NCI-H128 (cell line): ENCODE data around the gene AFF3.
"Not testable (repeated sequence)": the region's sequence is repeated elsewhere in the genome, so short reads cannot be mapped to it uniquely, and the experiment has no call there.

Experiments used
- DNase-seq: peaks from one replicate; lab custom pipeline; 2025; ENCODE audit not compliant: unreplicated experiment; lab: John Stamatoyannopoulos, UW

Gene AFF3

DNA sequence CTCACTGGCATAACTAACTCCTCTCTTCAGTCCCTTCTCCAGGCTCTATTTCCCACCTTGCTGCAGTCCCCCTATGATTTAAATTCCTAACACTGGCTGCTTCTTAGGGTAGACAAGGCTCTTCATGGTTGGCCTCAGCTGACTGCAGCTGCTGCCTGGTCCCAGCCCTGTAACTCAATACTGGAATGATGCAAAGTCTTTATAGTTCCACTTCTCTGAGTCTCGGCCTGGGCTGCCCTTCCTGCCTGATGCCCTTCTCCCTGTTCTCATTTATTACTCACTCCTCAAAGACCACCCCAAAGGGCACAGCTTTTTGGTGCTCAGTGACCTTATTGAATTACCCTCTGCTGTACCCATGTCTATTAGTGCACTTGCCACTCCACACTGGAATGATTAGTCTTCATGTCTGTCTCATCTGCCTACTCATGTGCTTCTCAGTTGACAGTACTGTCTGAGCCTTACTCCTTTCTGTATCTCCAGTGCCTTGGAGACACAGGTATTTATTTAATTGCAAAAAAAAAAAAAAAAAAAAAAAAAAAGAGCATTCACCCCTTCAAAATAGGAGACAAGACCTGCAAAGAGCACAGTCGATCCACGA, 453.1 kb downstream of the AFF3 start:
- DNase-seq: no peak

DNA sequence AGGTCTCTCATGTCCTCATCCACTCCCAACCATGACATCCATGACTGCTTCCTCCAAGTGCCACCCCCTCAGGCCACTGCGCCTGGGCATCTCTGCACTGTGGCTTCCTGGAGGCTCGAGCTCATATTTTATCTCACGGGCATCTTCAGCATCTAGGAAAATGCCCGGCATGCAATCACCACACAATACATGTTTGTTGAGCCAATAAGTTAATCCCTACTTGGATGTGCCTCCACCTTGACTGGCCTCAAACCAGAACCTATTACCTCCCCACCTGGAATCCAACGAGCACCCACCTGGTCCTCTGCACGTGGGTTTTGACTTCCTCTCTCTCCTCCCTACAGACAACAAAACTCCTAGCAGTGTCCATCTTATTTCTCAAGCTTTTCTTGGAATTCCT, 453.7 kb downstream of the AFF3 start:
- no peak for DNase-seq

DNA sequence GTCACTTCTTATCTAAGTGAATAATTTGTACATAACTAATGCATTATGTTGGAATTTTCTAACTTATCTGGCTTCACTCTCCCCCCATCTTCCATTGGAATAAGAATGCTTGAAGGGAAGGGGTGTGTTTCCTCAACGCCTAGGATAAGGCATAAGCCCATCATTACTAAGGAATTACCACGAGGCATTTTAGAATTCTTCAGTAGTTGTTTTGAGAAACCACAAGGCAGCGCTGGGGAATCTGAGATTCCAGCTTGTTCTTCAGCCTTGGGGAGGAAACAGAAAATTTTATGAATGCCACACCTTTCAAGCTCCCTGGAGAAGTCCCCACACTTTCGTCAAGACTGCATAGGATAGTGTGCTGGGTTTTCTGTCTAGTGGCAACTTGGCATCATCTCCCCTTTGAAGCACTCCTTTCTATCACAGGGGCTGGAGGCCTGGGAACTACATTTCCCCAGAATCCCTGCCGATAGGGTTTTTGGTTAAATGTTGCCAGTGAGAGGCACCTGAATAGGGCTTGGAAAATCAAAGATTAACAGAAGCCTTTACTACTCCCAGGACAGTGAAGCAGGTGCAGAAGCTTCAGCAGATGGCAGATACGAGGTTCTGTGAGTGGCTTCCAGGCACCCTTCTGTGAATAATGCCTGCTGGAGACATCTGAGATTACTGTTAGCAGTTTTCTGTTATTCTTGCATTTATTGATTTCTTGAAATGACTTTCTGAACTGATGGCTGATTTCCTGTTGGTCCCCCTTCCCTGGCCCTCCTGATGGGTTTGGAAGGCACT, 459.9 kb downstream of the AFF3 start:
- DNase-seq: no peak

DNA sequence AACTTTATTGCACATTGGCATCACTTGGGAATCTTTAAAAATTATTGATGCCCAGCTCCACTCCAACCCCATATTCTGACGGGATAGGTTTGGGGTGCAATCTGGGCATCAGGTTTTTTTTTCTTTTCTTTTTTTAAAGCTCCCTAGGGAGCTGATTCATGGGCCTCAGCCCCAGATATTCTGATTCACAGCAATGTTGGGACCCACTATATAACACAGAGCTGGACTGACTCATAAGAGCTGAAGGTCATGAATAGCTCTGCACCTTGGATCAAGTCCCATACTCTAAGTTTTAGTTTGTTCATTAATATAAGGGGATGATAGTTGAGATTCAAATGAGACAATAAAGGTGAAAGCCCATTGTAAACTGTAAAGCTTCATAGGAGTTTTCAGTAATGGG, 461.4 kb downstream of the AFF3 start:
- DNase-seq: no peak

DNA sequence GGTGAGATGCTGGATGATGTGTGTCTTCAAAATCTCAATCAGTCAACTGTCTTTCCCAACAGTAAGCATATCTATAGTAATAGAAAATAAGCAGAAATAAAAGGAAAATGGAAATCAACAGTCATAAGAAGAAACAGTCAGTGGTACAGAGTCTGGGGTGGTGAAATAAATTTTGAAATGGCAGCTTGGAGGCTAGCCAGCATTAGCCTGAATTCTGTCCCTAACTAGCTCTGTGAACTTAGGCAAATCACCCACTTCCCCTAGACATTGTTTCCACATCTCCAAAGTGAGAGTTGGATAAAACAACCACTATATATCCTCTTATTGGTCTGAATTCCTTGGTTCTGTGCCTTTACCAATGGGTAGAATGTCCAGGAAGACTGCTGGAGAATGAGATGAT, 462.9 kb downstream of the AFF3 start:
- no peak for DNase-seq

DNA sequence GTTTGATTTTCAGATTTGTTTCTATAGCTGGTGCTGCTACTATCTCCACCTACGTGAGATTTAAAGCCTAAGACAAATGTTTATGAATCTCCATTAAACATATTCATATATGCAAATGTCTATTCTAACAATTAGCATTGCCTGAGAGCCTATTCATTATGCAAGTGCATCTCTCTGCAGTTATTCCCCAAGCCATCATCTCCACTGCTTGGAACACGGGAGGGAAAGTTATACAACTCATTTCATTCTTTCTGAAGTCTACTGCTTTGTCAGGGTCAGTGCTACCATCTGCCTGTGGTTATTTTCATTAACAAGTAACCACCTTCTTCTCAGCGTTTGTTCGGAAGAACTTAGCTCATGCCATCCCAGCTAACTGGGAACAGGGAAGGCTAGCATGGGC, 463.8 kb downstream of the AFF3 start:
- no peak for DNase-seq

DNA sequence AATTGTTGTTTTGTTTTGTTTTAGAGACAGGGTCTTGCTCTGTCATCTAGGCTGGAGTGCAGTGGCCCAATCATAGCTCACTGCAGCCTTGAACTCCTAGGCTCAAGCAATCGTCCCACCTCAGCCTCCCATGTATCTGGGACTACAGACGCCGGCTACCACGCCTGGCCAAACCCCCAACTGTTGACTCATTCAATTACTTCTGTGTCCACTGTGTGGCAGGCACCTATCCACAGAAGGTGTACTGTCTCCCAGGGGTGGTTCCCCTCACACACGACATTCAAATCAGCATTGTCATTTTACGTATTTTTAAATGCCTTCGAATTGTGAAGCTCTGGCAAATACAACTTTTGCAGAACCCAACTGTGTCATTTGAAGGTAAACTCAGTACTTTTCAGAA, 464.6 kb downstream of the AFF3 start:
- DNase-seq: no peak

DNA sequence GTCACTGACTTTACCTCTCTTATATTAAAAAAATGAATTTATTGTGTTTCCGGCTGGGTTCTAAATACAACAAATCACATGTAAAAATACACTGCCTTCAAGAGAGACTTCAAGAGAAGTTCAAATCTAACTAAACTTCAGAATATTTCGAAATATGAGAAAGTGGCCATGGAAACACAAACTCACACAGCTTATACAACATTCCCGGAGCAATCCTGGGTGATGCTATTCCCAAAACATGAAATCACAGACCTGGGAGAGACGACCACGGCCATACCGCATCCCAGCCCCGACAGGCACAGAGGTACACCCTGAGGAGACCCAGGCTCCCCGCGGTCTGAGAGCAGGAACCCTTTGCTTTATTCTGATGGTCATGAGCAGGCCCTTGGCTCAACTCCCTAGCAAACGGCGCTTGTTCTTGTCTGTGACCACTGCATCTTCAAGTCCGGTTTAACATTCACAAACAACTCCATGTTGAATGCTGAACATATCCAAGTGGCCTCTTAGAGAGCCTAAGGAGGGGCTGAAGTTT, 467.2 kb downstream of the AFF3 start:
- no peak for DNase-seq

DNA sequence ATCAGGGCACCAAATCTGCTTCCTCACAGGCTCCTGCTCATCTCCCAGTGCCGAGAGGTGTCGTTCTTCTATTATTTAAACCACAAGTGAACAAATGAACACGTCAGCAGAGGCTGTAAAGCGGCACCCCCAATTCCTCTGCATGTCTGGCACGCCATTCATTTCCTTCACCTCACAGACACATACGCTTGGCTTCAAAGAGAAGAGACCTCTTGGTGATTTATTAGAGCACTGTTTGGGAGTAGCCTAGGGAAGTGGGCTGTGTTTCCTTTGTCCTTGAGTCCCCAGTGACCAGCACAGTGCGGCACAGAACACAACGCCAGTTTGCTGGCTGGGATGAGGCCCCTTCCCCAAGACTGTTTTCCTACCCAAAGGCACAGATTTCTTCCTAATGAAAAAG, 468.3 kb downstream of the AFF3 start:
- no peak for DNase-seq

DNA sequence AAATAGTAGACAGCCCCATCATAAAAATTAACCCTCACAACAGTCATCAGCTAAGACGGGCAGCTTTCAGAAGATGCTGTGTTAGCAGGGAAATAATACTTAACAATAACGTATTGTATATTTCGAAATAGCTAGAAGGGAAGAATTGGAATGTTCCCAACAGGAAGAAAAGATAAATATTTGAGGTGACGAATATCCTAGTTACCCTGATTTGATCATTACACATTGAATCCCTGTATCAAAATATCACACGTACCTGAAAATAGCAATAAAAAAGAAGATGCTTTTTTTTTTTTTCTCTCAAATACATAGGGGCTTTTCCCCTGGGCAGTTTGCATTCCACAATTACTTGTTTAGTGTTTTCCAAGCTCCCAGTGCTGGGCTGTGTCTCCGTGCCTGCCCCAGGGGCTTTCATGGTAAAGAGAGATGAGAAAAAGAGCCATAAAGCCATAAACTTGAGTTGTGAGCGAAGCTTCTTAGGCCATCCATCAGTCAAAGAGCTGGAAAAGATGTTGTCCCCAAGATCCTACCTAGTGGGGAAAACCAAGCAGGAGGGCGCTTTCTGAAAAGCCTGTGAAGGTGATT, 469.5 kb downstream of the AFF3 start:
- no peak for DNase-seq

DNA sequence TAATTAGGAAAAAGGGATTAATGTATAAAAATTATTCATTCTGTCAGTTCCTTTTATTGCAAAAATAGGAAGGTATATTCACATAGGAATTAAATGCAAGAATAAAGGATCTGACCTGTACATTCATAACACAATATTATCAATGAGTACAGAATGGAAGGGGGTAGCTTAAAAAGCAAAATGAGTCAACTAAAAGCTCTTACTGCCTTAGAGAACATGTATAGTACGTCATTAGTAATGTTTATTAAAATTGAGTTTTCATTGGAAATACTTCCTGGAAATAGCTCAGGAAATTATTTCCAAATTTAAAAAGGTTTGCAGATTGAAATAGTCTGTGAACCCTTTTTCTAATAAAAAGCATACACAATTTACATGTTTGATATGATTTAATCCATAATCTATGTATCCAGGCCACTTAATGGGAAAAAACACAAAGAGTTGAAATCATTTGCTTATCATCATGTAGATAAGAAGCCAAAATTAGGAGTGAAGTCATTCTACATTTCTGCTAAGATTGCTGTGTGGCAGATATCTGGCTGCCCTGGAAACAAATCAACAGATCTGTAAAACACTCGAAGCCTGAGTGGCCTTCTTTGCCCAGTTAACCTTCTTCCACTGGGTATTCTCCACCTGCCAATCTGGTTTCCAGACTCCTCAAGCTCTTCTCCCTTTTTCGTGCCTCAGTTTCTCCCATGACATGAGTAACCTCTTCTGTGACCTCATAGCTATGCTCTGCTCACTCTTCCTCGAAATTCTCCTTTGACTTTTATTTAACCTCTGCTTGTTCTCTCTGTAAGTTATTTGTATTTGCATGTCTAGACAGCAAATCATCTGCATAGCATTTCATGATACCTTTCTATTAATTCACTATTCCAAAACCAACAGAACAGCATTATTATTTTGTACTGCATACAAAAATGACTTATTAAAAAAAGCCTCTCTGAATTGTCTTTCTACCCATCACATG, 471.3 kb downstream of the AFF3 start:
- DNase-seq: no peak

DNA sequence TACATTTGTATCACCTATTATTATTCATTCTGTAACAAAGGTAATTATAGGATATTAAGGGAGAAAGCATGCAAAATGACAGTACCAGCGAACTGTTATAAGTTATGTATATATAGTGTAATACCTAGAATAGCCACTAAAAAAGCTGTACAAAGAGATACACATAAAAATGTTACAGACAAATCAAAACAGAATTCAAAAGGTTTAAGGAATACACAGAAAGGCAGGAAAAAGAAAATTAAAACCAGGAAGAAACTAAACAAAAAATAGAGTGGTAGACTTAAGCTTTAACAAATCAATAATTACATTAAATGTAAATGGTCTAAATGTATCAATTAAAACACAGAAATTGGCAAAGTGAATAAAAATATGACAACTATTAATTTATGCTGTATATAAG, 476.1 kb downstream of the AFF3 start:
- no peak for DNase-seq

DNA sequence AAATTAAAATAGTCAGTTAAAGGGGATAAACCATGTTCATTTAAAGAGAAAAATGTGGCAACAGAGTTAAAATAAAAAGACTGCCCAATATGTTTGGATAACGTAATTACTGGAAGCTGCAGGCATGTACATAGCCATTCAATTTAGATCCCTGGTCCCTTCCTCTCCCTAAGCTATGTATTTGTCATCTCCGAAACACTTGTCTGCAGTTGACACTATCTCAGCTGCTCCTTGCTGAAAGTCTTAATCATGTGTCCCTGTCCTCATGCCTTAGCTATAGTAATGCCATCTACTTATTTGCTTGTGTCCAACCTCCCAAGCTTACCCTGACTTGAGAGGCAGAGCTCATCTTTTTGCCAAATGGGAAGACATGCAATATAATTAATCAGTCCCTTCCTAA, 478.7 kb downstream of the AFF3 start:
- DNase-seq: no peak

DNA sequence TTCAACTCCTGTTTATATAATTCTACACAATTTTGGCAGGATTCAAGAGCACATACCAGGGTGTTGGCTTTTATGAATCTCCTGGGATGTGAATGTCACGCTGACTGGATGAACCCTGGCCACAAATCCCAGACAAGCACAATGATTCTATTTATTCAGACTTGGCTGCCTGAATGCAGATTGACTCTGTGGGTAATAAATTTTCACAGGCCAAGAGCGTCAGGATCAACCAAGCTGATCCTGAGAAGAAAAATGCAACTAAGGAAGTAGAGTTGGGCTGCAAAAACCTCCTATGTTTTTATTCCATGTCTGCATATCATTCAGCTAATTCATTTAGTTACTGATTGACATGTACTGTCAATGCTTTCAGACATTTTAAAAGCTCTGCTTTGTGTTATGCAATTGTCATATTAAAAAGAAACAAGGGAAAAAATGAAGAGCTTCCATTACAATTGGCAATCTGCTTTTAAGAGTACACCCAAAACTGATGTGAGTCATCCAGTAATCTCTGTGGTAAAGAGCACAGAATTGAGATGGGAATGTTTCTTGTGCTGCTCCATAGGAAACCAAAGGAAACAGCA, 479.5 kb downstream of the AFF3 start:
- DNase-seq: no peak

DNA sequence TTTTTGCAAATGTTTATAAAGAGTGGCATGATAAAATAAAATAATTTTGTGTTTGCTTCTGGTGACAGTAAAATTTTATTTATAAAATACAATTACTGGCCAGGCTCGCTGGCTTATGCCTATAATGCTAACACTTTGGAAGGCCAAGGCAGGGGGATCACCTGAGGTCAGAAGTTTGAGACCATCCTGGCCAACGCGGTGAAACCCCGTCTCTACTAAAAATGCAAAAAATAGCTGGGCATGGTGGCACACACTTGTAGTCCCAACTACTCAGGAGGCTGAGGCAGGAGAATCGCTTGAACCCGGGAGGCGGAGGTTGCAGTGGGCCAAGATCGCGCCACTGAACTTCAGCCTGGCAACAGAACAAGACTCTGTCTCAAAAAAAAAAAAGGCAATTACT, 480.6 kb downstream of the AFF3 start:
- DNase-seq: not testable (repeated sequence)

DNA sequence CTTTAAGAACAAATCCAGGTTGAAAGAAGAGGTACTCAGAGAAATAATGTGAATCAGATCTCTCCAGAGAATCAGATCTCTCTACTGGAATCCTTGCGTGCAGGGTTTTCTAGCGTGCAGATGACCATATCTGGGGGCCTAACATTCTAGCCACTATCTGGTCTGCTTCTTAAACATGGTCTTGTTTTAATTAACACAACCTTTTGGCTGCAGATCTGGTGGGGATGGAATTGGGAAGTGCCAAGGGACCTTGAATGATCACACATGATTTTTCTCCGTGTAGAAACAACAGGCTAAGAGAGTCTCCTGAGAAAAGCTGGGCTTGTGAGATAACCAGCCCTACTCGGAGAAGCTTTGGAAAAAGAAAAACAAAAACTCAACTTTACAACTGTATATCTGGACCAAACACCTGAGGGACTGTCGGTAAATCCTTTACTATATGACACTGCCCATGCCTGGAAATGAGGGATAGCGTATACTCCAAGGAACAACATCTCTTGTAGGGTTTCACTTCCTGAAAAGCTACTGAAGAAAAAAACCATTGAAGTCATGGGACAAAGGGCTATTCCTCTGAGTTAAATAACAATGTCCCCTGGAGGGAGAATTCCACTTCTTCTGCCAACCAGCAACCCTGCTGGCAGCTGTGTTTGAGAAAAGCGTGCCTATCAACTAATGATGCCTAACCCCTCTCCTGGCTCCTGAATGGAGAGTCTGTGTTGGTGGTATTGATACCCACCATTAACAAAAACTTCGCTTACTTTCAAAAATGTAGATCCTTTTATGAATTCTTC, 481.6 kb downstream of the AFF3 start:
- no peak for DNase-seq

DNA sequence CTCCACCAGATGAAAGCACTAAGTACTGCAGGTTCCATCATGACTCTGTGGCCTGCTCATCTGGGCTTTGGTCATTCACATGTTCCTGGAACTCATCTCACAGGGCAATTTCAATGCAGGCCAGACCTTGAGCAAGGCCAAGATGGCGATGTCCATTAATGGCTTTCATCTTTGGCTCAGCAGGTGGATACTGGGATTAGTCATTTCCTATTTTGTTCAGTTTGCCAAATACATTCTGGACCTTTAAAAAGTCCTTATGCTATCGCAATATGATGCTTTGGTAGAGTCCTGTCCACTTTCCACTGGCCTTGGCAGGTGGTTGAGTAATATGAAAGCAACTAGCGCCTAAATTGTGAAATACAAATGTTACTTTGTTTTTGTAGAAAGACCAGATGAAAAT, 482.5 kb downstream of the AFF3 start:
- no peak for DNase-seq

DNA sequence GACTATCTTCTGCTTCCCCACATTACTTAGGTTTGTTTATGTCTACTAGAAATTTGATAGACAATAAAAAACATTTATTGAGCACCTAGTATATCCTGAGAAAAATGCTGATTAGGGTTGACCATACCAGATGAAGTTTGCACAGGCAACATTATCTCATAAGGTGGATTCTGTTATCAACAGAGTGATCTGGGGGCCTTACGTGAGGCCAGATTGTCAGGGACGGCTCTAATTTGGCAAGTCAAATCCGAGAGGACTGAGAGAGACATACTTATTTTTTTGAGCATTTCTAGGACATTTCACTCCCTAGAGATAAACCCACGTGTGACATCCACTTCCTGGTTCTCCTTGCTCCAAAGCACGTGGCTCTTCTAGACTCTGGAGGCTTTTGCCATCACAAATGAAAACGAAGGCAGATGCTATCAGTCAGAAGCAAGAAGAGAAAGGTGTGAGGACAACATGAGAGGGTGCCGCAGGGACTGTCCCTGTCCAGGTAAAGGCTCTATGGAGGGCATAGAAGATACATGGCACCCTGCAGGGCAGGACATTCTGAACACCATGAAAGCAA, 484.6 kb downstream of the AFF3 start:
- no peak for DNase-seq

DNA sequence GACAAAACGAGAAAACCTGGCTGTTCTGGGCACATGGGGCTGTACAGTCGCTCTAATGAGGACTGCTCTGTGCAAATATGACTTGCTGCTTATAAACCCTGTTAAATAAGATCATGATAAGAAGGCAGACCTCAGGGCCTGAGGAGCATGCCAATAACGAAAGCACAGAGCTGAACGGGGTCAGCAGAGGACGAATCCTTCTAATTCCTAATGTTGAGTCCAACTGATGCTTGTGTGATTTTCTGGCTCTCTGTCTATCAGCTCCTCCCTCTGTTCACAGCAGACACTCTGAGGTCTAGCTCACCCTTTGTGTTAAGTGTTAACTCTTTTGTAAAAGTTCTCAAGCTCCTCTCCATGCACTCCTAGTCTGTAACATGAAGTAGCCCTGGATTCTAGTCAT, 485.4 kb downstream of the AFF3 start:
- DNase-seq: no peak

DNA sequence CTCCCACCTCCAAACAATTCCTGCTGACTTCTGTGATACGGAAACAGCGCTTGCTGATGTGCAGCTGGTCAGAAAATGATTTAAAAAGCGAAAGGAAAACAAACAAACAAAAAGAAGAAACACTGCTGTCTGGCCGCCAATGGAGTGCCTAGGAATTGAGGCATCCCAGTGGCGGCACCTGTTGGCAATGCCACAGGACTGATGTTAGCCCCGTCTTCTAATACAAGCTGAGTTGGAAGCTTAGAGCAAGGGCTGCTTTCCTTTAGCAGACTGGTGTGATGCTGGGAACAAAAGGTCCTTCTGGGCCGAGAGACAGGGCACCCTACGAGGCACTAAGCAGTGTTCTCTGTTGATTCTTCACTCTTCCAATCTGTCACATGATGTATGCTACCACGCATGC, 489.0 kb downstream of the AFF3 start:
- DNase-seq: no peak
